Measurements from ENCODE around the gene TCTN2. TPM values are rescaled to one million over a fixed set of nuclear protein-coding genes. Genes with fewer than 3 reads are reported as not detected.
A peak's percentile ranks its signal among the peaks of the same experiment; 100 is the strongest.

Gene TCTN2
- total and polyA plus RNA-seq, 9 of the 15 experiments (the other 6 are each of a cell fraction or from before 2014, with no cell fraction given): 0.58 to 5.5 (median 3.6) TPM

DNA sequence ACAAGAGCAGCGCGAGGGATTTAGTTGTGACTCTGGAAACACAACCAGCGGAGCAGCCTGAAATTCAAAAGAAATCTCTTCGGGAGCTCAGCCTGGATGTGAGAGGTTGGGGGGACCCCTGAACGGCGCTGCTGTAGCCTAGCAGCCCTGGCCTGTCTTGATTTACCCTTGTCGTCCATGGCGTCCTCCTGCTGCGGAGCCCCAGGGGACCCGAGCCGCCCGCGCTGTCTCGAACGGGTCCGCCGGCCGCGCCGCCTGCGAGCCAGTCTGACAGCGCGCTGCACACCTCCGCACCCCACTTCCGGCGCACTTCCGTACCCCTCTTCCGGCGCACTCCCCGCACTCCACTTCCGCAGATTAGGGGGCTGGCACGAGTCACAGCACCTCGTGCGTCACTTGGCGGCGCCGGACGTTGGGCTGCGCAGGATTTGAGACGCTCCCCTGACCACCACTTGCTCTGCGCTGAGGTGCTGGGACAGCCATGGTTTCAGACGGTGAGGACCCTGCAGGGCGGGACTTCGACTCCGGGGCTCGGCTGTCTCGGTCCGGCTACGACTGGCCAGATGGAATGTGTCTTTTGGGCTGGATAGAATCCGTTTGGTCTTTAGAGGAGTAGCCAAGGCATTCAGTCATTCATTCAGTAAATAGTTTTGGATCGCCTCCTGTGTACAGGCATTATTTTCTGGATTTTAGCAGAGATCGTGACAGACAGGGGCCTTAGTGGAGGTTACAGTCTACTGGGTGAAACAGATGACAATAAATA, 37.4 kb upstream of the TCTN2 start, which contains the start of the genes EIF2B1 and GTF2H3 (continued):
- TF ChIP-seq, protein P1, sequence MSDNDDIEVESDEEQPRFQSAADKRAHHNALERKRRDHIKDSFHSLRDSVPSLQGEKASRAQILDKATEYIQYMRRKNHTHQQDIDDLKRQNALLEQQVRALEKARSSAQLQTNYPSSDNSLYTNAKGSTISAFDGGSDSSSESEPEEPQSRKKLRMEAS (CRISPR knock-in tag; IDR thresholded peaks at IDR 0.05): peak; percentile 98
- TF ChIP-seq RFX7 (CRISPR knock-in tag; IDR thresholded peaks at IDR 0.05) (no peak), ZNF431 (CRISPR knock-in tag; IDR thresholded peaks at IDR 0.05) (no peak), L3MBTL2 (IDR thresholded peaks at IDR 0.05) (peak; percentile 82), RBBP5 (IDR thresholded peaks at IDR 0.05; ENCODE audit: borderline replicate concordance, insufficient read depth, low read length, poor library complexity, severe bottlenecking) (peak; percentile 91), BHLHE40 (IDR thresholded peaks at IDR 0.05; ENCODE audit: low read length) (peak; percentile 97), ZMIZ1 (IDR thresholded peaks at IDR 0.05; ENCODE audit: low read depth in 2 of 2, low read length in 2 of 2) (peak in 1 of 2 experiments; percentile 75; a peak in 2 of 4 replicates), KDM5B (IDR thresholded peaks at IDR 0.05; ENCODE audit: insufficient replicate concordance, low read depth, low read length) (peak; percentile 97), ZNF644 (tag; IDR thresholded peaks at IDR 0.05; ENCODE audit: low read depth) (no peak), CCNT2 (IDR thresholded peaks at IDR 0.05; ENCODE audit: borderline replicate concordance, extremely low read depth, insufficient read length, low read depth, low read length) (peak; percentile 62), ZNF316 (IDR thresholded peaks at IDR 0.05) (no peak), MCM3 (IDR thresholded peaks at IDR 0.05) (no peak), KDM4B (IDR thresholded peaks at IDR 0.05; ENCODE audit: borderline replicate concordance in 2 of 2, low read depth in 1 of 2) (peak in 1 of 2 experiments; percentile 97; a peak in 2 of 4 replicates), NEUROD1 (IDR thresholded peaks at IDR 0.05; ENCODE audit: borderline replicate concordance, low read depth, low read length, partially characterized antibody) (peak; percentile 59), AFF1 (IDR thresholded peaks at IDR 0.05; ENCODE audit: low read depth in 1 of 2, partially characterized antibody in 2 of 2) (no peak)
- TF ChIP-seq, protein P2, sequence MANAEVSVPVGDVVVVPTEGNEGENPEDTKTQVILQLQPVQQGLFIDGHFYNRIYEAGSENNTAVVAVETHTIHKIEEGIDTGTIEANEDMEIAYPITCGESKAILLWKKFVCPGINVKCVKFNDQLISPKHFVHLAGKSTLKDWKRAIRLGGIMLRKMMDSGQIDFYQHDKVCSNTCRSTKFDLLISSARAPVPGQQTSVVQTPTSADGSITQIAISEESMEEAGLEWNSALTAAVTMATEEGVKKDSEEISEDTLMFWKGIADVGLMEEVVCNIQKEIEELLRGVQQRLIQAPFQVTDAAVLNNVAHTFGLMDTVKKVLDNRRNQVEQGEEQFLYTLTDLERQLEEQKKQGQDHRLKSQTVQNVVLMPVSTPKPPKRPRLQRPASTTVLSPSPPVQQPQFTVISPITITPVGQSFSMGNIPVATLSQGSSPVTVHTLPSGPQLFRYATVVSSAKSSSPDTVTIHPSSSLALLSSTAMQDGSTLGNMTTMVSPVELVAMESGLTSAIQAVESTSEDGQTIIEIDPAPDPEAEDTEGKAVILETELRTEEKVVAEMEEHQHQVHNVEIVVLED (CRISPR knock-in tag; IDR thresholded peaks at IDR 0.05): peak; percentile 57; the same call in 1 of the 2 replicates

Measured in K562 (cell line).